WTC11 (cell line): ENCODE results near the gene SUPT4H1. TPM values are rescaled to one million over a fixed set of nuclear protein-coding genes. Genes with fewer than 3 reads are reported as not detected.
A peak's percentile ranks its signal among the peaks of the same experiment; 100 is the strongest.

Experiments used
- ATAC-seq: fragments of 200-7000 bp; cut with Tn5 transposase; 2 replicates; pipeline ENCODE4 v1.10.0; 2021; ENCODE audit warnings: mild to moderate bottlenecking, moderate library complexity
- CTCF ChIA-PET: fragments of 300-600 bp; sonication (Branson Sonifier 250); formaldehyde crosslinking; loops from one replicate; lab custom pipeline; 2021; ENCODE audit warnings: antibody characterized with exemption; lab: Charles Lee
- POLR2A ChIA-PET: fragments of 350-600 bp; sonication (Branson Sonifier 250); formaldehyde crosslinking; loops from one replicate; lab custom pipeline; 2021; ENCODE audit warnings: antibody characterized with exemption; lab: Charles Lee
- DNase-seq: peaks from one replicate; pipeline ENCODE4 v3.0.0; 2021; ENCODE audit warnings: low spot score
- H3K27ac Mint-ChIP-seq: 2 replicates; pipeline ENCODE4 v1.8.0; 2021; ENCODE audit warnings: mixed read lengths
- H3K27me3 Mint-ChIP-seq: 2 replicates; pipeline ENCODE4 v1.8.0; 2021; ENCODE audit warnings: low read depth, mild to moderate bottlenecking, moderate library complexity, mixed read lengths
- H3K36me3 Mint-ChIP-seq: 2 replicates; pipeline ENCODE4 v1.8.0; 2021; ENCODE audit warnings: mixed read lengths
- H3K4me1 Mint-ChIP-seq: 2 replicates; pipeline ENCODE4 v1.8.0; 2022; ENCODE audit warnings: mixed read lengths
- H3K4me3 Mint-ChIP-seq: 2 replicates; pipeline ENCODE4 v1.8.0; 2021; ENCODE audit warnings: mild to moderate bottlenecking, moderate library complexity, mixed read lengths
- H3K9me3 Mint-ChIP-seq: 2 replicates; pipeline ENCODE4 v1.8.0; 2021; ENCODE audit warnings: mixed read lengths
- ESRRA ChIP-seq: sonication (generic); formaldehyde crosslinking; IDR thresholded peaks from 2 replicates; pipeline ENCODE4 v1.8.1; 2022; ENCODE audit warnings: mild to moderate bottlenecking, missing genetic modification reagents, borderline replicate concordance
- IRF1 ChIP-seq: sonication (generic); formaldehyde crosslinking; IDR thresholded peaks from 2 replicates; pipeline ENCODE4 v1.8.0; 2023; ENCODE audit warnings: missing genetic modification reagents
- JUN ChIP-seq: sonication (generic); formaldehyde crosslinking; IDR thresholded peaks from 2 replicates; pipeline ENCODE4 v1.8.0; 2023; ENCODE audit warnings: mild to moderate bottlenecking, missing genetic modification reagents
- KAT7 ChIP-seq: sonication (generic); formaldehyde crosslinking; IDR thresholded peaks from 2 replicates; pipeline ENCODE4 v1.8.1; 2023; ENCODE audit warnings: missing genetic modification reagents, mild to moderate bottlenecking, borderline replicate concordance
- MAX ChIP-seq: sonication (generic); formaldehyde crosslinking; IDR thresholded peaks from 2 replicates; pipeline ENCODE4 v1.8.0; 2022; ENCODE audit warnings: mild to moderate bottlenecking, missing genetic modification reagents
- NFE2L1 ChIP-seq: sonication (generic); formaldehyde crosslinking; IDR thresholded peaks from 2 replicates; pipeline ENCODE4 v1.8.1; 2023; ENCODE audit warnings: missing genetic modification reagents
- PRDM15 ChIP-seq: sonication (generic); formaldehyde crosslinking; IDR thresholded peaks from 2 replicates; pipeline ENCODE4 v1.8.0; 2022; ENCODE audit warnings: missing genetic modification reagents
- RORB ChIP-seq: fragments of 250-450 bp; sonication (Bioruptor Pico); IDR thresholded peaks from 2 replicates; pipeline ENCODE4 v1.9.0; 2021; ENCODE audit warnings: mild to moderate bottlenecking
- SMAD4 ChIP-seq: sonication (generic); formaldehyde crosslinking; IDR thresholded peaks from 2 replicates; pipeline ENCODE4 v1.8.0; 2022; ENCODE audit warnings: mild to moderate bottlenecking, missing genetic modification reagents
- ZBTB21 ChIP-seq: sonication (generic); formaldehyde crosslinking; IDR thresholded peaks from 2 replicates; pipeline ENCODE4 v1.8.1; 2023; ENCODE audit warnings: mild to moderate bottlenecking, missing genetic modification reagents, borderline replicate concordance
- ZNF232 ChIP-seq: sonication (generic); formaldehyde crosslinking; IDR thresholded peaks from 2 replicates; pipeline ENCODE4 v1.8.0; 2022; ENCODE audit warnings: mild to moderate bottlenecking, missing genetic modification reagents
- ZNF281 ChIP-seq: sonication (generic); formaldehyde crosslinking; IDR thresholded peaks from 2 replicates; pipeline ENCODE4 v1.8.0; 2023; ENCODE audit warnings: mild to moderate bottlenecking, missing genetic modification reagents
- ZNF416 ChIP-seq: fragments of 250-450 bp; sonication (Bioruptor Pico); IDR thresholded peaks from 2 replicates; pipeline ENCODE4 v1.9.0; 2021; ENCODE audit warnings: mild to moderate bottlenecking, inconsistent platforms
- ZNF423 ChIP-seq: fragments of 250-450 bp; sonication (Bioruptor Pico); IDR thresholded peaks from 2 replicates; pipeline ENCODE4 v2.1.2; 2022; ENCODE audit warnings: mild to moderate bottlenecking, moderate library complexity
- total RNA-seq: library from RNA; stranded (reverse); gene quantifications from 3 replicates; pipeline ENCODE4 v1.2.3, GENCODE V29; 2021
- TF ChIP-seq, protein P1 (sequence below): sonication (generic); formaldehyde crosslinking; IDR thresholded peaks from 2 replicates; pipeline ENCODE4 v1.8.1; 2023; ENCODE audit warnings: mild to moderate bottlenecking, moderate library complexity, missing genetic modification reagents
- TF ChIP-seq, protein P2 (sequence below): sonication (generic); formaldehyde crosslinking; IDR thresholded peaks from 2 replicates; pipeline ENCODE4 v1.8.1; 2022; ENCODE audit warnings: missing genetic modification reagents, borderline replicate concordance
- TF ChIP-seq, protein P3 (sequence below): sonication (generic); formaldehyde crosslinking; IDR thresholded peaks from 2 replicates; pipeline ENCODE4 v1.8.1; 2023; ENCODE audit warnings: mild to moderate bottlenecking, missing genetic modification reagents

The SUPT4H1 gene
- total RNA-seq, 1 experiment from 2014 or later, result 85.5 TPM

DNA sequence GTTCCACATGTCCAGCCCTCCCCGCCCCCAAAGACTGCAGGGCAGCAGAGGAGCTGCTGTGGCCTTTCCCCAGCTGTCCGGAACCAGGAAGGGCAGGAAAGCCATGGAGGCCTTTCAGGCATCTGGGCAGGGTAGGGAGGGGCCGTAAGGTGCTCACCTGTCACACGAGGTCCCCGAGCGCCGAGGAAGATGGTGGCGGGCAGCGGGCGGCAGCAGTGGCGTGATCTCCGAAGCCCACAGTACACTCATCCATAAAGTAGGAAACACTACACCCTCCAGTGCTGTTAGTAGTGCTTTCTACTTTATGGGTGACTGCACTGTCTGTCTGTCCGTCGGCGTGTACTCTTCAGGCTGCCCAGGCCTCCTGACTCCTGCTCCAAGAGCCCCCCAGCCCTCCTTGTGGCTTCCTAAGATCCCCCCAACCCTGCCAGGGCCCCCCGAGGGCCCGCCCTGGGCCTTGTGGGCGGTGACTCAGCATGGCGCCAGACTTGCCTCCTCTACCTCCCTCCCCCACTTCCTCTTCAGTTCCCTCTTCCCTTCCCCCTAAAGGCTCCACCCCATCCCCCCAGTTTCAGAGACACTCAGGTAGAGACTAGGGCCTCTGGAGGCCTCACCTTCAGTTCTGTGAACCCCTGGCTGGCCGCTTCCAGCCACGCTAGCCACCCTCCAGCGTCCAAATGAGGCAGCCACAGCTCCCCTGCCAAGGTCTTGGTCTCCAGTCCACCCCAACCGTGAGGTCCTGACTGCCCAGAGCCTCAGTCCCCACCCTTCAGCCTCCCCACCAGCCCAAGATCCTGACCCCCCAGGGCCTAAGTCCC lies 20.8 kb downstream of the SUPT4H1 start:
- Mint-ChIP-seq H3K4me3 (no peak overlapping the region; the same call in 1 of the 2 replicates), H3K4me1 (peaks cover 48% of the 10 kb centered on the region)
- peak; percentile 12 for DNase-seq
- ChIA-PET CTCF (interaction anchor here (0.8 to 1.8 kb wide), 2 partner anchors 21 to 23 kb away, joined by 3 to 6 read pairs; partner anchors contain the start of gene SUPT4H1), POLR2A (interaction anchor here (0.6 to 2.4 kb wide), 3 partner anchors 21 to 86 kb away, joined by 3 to 9 read pairs (median 8); partner anchors contain the start of genes RNF43 and SUPT4H1)
- TF ChIP-seq ZBTB21 (CRISPR knock-in tag), result no peak
- TF ChIP-seq, protein P1, sequence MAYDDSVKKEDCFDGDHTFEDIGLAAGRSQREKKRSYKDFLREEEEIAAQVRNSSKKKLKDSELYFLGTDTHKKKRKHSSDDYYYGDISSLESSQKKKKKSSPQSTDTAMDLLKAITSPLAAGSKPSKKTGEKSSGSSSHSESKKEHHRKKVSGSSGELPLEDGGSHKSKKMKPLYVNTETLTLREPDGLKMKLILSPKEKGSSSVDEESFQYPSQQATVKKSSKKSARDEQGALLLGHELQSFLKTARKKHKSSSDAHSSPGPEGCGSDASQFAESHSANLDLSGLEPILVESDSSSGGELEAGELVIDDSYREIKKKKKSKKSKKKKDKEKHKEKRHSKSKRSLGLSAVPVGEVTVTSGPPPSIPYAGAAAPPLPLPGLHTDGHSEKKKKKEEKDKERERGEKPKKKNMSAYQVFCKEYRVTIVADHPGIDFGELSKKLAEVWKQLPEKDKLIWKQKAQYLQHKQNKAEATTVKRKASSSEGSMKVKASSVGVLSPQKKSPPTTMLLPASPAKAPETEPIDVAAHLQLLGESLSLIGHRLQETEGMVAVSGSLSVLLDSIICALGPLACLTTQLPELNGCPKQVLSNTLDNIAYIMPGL (CRISPR knock-in tag), result no peak
- no peak for TF ChIP-seq ZNF281 (CRISPR knock-in tag)
- no peak for TF ChIP-seq RORB (CRISPR knock-in tag)
- TF ChIP-seq ZNF232 (CRISPR knock-in tag), result no peak
- TF ChIP-seq, protein P2, sequence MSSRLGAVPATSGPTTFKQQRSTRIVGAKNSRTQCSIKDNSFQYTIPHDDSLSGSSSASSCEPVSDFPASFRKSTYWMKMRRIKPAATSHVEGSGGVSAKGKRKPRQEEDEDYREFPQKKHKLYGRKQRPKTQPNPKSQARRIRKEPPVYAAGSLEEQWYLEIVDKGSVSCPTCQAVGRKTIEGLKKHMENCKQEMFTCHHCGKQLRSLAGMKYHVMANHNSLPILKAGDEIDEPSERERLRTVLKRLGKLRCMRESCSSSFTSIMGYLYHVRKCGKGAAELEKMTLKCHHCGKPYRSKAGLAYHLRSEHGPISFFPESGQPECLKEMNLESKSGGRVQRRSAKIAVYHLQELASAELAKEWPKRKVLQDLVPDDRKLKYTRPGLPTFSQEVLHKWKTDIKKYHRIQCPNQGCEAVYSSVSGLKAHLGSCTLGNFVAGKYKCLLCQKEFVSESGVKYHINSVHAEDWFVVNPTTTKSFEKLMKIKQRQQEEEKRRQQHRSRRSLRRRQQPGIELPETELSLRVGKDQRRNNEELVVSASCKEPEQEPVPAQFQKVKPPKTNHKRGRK (CRISPR knock-in tag), result no peak
- no peak for TF ChIP-seq SMAD4 (CRISPR knock-in tag)
- TF ChIP-seq, protein P3, sequence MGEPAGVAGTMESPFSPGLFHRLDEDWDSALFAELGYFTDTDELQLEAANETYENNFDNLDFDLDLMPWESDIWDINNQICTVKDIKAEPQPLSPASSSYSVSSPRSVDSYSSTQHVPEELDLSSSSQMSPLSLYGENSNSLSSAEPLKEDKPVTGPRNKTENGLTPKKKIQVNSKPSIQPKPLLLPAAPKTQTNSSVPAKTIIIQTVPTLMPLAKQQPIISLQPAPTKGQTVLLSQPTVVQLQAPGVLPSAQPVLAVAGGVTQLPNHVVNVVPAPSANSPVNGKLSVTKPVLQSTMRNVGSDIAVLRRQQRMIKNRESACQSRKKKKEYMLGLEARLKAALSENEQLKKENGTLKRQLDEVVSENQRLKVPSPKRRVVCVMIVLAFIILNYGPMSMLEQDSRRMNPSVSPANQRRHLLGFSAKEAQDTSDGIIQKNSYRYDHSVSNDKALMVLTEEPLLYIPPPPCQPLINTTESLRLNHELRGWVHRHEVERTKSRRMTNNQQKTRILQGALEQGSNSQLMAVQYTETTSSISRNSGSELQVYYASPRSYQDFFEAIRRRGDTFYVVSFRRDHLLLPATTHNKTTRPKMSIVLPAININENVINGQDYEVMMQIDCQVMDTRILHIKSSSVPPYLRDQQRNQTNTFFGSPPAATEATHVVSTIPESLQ (CRISPR knock-in tag), result no peak
- no peak for TF ChIP-seq KAT7 (CRISPR knock-in tag)
- TF ChIP-seq PRDM15 (CRISPR knock-in tag), result no peak
- no peak for TF ChIP-seq ZNF423
- no peak for TF ChIP-seq ZNF416 (CRISPR knock-in tag)
- TF ChIP-seq ESRRA, result no peak
- TF ChIP-seq JUN, result no peak
- TF ChIP-seq NFE2L1, result no peak; the same call in 1 of the 2 replicates
- no peak for TF ChIP-seq IRF1 (CRISPR knock-in tag)
- no peak for TF ChIP-seq MAX (CRISPR knock-in tag)
- TF ChIP-seq, all 79 proteins: peak for 0
- ATAC-seq, result peak; percentile 5; the same call in 1 of the 2 replicates
- Mint-ChIP-seq H3K27me3 (peaks cover 3% of the 10 kb centered on the region; the same call in 1 of the 2 replicates), H3K9me3 (no peaks in the 10 kb centered on the region), H3K36me3 (no peaks in the 10 kb centered on the region), H3K27ac (no peak overlapping the region; the same call in 1 of the 2 replicates)
